Activated naive CD8-positive, alpha-beta T cell treated with anti-CD3 and anti-CD28 coated beads, Interleukin-2, amount 50 U/mL, for 16 hours (primary cell): ENCODE data around the gene KDM4D.
"Not testable (repeated sequence)": the region's sequence is repeated elsewhere in the genome, so short reads cannot be mapped to it uniquely, and the experiment has no call there.

Source experiments
- DNase-seq: peaks from one replicate; pipeline ENCODE4 v3.0.0-alpha.2; 2020; ENCODE audit warnings: low read depth, low spot score

KDM4D gene

DNA sequence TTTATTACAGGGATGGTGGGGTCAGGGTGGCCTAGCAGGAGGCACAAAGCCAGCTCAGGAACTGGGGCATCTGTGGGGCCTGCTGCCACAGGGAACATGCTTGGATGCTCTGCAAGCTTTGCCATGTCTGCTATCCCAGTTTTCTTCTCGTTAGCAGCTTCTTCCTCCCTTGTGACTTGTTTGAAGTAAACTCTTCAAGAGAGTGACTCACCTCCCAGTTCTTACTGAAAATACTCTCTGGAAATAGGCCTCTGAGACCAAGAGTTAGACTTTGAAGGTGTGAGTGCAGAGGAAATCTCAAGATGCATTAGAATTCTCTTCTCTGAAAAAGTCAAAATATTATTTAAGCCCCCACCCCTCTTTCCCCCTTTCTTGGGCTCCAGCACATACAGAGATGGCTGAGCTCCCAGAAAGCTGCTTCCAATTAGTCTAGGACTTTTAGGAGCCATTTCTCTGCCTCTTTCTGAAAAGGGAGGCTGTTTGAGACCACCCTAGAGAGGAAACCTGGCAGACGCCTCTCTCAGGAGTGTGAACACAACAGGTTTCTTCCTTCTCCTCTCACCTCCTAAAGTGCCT lies 15.3 kb upstream of the KDM4D start:
- DNase-seq, result no peak

DNA sequence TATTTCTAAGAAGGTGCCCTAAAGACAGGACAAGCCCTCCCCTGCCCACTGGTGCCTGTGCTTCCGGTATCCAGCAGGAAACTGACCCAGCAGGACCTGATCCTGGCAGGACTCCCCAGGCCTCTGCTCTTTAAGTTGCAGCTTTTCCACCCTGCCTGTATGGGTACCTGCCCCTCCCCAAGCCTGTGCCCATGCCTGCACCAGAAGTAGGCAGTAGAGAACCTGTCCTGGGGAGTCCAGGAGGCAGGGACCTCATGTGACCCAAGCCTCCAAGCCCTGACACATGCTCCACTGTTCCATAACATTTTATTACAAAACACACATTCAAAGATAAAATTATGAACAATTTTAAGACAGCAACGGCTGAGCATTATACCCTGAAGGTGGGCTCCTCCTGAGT lies 14.3 kb upstream of the KDM4D start:
- DNase-seq, result no peak

DNA sequence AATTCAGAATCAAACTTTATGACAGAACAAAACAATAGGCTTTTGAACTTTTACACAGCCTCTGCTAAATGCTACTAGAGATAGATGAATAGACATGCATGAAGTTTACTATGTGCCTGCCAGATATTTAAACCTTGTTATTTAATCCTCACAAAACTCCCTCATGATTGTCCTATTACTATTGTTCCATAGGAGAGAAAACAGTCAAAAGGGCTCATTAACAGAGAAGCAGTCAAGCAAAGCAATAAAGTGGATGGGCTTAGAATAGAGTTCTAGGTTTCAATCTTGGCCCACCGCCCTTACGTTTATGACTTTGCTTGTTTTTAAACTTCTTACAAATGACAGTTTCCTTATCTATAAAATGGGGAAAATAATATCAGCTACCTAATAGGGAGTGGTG lies 13.0 kb upstream of the KDM4D start:
- DNase-seq, result no peak

DNA sequence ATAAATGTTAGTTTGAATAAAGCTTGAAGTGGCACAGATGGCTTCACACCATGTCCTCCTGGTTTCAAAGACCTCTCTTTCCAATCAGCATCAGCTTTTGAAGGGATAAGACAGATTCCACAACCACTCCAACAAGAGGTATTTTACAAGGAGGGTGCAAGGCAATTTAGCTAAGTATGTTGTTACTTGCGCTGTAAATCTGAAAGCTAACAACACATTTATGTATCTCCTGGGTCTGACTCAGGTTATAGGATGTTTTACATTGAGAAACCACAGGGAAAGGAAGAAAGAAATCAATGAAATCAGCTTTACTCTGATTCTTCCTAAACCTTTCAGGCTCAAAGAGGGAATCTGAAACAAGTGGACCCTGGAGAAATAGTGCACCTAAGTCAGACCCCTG lies 12.3 kb upstream of the KDM4D start:
- DNase-seq, result no peak

DNA sequence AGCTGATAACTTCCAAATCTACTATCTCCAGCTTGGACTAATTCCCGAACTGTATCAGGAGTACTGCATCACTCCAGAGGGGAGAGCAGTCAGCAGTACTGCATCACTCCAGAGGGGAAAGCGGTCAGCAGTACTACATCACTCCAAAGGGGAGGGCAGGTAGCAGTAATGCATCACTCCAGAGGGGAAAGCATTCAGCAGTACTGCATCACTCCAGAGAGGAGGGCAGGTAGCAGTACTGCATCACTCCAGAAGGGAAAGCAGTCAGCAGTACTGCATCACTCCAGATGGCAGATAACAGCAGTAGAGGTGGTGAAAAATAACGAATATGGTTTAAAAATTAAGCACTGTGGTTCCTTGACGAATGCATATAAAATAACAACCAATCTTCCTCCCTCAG lies 8.6 kb upstream of the KDM4D start:
- DNase-seq, result no peak

DNA sequence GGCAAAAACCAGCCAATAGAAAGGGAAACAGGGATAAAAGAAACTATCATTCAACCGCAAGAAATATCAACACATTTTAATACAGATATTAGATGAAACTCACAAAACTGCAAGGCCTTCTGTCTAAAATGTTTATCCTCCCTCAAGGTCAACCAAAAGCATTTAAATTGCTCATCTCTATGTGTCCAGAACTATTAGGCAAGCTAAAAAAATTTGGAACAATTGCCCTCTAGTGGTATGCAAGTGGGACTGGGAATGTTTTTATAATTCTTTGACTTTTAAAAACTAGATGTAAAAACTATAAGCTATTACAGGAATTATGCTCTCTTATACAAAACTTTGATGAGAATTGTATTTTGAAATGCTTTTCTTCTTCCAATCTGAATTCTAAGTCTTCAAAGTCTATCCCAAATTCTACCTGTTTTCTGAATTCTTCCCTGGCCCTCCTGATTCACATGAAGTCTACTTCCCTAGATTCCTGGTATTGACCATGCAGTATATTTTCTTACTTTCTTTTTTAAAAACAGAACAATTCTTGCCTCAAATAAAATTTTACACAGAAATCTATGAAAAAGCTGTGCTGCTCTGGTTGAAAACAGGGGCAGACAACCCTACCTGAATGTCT lies 5.1 kb upstream of the KDM4D start:
- DNase-seq, result no peak

DNA sequence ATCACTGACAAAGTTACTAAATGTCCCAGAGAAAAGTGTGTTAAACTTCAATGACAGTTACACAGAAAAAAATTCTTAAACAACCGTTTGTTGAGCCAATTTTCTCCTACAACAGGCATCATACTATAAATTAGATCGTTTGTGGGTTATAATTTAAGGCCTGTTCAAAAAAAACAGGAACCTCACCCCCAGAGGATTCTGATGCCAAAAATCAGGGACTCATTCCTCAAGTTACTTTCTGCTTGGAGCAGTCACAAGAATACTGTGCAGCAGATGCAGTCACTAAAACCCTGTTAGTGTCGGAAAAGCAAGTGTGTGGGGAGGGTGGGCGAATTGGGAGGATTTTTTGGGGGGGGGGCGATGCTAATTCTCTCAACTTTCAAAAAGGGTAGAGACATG lies 810 bp upstream of the KDM4D start:
- no peak for DNase-seq

DNA sequence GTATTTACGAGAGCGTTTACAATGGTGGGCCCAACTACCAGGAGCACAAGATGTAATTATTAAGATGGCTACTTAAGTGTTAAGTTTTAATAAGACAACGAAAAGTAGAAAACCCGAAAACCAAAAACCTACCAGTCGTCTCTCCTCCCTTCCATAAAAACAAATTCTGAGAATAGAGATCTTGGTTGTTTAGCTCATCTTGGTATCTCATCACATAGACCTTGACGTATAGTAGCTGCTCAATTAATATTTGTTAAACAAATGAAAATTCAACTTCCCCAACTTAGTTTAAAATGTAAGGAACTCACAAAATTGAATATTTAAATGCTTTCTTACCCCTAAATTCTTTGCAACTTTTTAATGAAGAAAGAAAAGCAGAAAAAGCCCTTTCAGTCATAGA lies 669 bp downstream of the KDM4D start:
- DNase-seq, result no peak

DNA sequence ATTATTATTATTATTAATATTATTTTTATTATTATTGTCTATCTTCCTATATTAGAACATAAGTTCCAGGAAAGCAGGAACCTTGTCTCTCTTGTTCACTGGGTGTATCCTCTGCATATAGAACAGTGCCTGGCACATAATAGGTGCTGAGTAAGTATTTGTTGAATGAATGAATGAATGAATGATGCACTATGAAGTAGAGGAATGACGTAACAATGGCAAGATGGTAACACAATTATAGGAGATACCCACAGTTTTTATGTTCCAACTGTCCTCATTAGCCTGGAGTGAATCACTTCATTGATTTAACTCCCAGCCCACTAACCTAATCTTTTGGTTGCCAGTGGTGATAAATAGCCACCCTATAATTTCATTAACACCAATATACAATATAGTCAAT lies 2.1 kb downstream of the KDM4D start:
- no peak for DNase-seq

DNA sequence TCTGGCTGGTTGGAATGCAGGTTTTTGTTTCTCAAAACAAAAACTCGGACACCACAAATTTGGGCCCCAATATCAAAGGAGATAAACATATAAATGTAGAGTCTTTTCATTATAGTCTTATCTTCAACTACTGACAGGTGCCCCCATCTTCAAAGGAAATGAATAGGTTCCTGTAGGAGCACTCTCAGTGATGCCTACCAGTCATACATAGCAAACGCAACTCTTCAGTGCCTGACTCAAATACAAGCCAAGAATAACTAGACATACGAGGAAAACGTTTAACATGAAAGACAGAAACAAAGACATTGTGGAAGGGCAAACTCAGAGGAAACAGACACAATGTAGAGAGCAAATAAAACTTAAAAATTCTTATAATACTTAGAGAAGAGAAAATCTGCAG lies 13.9 kb downstream of the KDM4D start:
- DNase-seq, result no peak

DNA sequence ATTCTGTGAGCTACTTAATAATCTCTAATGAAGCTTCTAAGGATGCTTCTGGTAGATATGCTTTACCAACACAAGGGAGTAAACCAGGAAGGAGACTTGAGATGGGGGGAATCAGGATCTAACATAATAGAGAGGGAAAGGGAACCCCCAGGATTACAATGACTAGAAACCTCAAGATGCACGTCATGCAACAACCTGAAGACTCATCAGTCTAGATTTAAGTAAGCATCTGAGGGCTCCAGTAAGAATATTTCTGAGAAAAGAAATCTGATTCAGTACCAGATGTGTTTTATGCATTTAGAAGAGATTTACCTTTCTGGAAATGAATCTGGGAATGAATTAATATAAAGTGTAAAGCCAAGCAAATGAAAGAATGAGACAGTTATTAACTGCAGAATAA lies 15.2 kb downstream of the KDM4D start:
- DNase-seq, result no peak

DNA sequence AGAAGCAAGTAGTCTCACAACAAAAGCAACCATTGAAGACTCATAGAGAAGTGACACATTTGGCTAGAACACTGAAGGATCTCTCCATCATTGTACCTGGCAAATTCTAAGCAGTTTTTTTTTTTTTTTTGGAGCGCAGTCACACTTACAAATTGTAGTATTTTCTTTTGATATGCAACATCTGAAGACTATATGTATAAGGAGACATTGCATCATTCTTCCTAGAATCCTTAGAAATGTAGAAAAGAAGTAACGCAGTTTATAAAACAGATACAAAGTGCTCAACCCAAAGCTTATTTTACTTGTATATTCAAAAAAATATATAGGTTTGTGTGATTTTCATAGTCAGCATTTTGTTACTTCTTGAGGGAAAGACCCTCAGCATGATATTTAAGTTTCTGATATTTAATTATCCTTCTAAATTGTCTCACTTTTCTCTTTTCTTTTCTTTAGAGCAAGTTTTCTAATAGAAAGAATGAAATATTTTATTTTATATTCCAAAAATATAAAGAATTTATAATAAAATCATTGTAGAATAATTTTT lies 20.0 kb downstream of the KDM4D start:
- no peak for DNase-seq

DNA sequence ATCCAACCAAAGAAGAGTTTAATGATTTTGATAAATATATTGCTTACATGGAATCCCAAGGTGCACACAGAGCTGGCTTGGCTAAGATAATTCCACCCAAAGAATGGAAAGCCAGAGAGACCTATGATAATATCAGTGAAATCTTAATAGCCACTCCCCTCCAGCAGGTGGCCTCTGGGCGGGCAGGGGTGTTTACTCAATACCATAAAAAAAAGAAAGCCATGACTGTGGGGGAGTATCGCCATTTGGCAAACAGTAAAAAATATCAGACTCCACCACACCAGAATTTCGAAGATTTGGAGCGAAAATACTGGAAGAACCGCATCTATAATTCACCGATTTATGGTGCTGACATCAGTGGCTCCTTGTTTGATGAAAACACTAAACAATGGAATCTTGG lies 23.9 kb downstream of the KDM4D start:
- DNase-seq, result no peak

DNA sequence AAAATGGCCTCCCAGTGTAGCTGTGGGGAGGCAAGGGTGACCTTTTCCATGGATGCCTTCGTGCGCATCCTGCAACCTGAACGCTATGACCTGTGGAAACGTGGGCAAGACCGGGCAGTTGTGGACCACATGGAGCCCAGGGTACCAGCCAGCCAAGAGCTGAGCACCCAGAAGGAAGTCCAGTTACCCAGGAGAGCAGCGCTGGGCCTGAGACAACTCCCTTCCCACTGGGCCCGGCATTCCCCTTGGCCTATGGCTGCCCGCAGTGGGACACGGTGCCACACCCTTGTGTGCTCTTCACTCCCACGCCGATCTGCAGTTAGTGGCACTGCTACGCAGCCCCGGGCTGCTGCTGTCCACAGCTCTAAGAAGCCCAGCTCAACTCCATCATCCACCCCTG lies 24.8 kb downstream of the KDM4D start:
- DNase-seq, result no peak

DNA sequence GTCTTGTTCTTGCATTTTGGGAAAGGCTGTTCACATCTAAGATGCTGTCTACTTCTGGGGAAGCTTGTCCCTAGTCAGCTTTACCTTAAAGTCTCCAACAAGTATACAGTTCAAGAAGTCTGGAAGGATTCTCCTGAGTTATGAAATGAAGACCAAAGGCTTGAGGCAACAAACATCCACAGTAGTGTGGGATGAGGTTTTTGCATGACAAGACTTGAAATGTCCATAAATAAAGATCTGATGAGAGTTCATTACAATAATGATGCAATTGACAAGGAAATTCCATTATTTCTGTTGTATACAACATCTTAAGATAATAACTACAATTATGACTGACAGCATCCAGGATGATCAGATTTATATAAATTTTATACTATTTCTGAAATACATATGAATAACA lies 30.2 kb downstream of the KDM4D start:
- no peak for DNase-seq

DNA sequence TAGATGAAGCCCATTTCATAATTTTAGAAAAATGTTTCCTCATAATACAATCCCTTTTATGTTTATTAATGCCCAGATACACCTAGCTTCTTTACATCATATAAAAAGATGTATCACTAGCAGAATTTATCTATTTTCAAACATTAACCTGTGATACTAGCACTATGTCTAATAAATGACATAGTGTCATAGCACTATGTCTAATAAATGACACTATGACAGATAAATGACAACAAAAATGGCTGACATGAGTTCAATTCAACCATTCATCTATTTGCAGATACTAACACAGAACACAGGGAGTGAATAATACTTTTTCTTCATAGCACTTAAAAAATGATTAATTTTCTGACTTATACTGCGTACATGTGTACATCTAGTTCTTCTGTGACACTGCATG lies 32.1 kb downstream of the KDM4D start:
- no peak for DNase-seq

DNA sequence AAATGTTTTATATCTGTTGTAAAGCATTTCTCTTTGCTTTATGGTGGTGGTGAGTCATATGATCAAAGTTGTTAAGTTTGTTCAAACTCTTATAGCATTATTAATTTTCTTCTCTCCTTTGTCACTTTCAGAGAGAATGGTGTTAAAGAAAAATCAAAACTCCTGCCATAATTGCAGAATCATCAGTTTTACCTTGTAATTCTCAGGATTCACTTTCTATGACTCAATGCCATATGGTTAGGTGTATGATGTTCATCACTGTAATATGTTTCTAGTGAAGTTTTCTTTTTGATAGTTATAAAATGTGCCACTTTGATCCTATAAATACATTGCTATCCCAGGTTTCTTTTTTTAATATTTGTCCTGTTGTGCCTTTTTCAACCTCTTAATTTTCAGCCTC lies 37.9 kb downstream of the KDM4D start:
- no peak for DNase-seq

DNA sequence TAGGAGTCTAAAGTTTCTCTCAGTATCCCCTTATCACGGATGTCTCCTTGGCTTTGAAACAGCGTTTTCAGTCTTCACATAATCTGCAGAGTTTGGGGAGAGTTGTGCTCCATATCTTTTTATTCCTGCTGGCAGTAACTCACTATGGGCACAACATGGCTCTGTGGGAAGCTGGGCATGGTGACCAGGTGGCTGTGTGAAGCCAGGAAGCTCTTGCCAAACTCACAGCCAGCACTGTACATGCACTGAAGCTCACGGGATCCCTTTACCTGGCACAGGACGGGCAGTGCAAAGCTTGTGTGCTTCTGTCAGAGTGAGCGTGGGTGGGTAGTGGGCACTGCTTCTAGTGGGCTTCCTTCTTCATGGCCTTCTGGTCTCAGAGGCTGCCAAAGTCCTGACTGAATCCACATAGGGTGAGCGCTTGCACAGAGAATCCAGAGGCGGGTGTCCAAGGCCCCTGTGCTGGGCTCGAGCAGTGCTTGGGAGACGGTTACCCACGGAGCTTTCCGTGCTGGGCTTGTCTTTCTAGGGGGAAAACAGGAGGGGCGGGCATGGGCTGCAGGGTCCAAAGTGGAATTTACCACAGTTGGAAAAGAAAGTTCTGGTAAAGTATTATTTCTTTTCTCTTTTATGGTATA lies 40.8 kb downstream of the KDM4D start:
- DNase-seq, result no peak

DNA sequence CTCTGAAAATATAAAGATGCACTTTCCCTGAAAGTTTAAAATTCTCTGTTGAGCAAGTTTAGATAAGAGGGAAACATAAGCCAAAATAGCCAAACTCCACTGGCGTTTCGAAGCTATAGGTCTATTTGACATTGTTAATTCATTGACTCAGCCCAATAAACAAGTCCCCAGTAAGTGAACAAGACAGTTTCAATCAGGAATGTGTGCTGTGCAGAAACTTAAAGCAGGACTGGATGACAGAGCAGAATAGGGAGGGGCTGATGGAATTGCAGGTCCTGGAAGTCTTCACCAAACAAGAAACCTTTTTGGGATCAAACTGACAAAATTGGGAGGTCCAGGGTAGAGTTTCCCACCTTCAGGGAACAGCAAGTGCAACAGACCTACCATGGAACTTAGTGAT lies 42.6 kb downstream of the KDM4D start:
- DNase-seq, result no peak

DNA sequence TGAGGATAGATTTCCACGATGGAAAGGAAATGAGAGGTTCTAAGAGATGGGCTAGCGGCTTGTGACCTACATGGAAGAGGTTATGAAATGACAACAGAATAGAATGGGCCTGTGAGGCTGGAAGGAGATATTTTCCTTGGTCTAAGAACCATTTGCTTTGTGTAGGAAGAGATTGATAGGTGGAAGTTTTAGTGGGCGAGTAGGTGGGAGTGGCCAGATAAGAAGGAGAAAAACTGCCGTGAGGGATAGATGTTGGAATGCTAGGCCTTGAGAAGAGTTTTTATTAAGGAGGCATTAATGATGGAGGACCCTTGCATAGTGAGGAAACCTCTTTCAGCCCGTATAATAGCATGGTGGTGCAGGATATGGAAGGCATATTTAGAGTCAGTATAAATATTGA lies 48.0 kb downstream of the KDM4D start:
- DNase-seq, result not testable (repeated sequence)

DNA sequence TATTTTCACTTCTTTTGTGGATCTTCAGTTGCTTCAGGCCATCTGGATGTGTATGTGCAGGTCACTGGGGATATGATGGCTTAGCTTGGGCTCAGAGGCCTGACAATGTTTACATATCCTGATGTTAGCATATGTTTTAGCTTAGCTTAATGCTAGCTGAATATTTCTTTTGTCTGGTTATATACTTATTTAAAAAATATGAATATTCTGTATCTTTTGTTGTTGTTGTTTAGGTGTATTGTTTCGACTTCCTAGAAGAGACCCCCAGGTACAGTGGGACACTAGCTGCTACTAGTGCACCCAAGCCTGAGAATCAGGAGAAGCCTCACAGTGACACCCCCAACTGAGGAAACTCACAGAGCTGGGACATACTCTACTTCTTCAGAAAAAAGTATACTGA lies 51.4 kb downstream of the KDM4D start, which contains the start of gene KDM4E:
TSS of gene KDM4E (plus strand) at position 301 of the 400 bp plus-strand sequence. CDS start 300 bp downstream, outside the sequence.
- DNase-seq, result no peak

DNA sequence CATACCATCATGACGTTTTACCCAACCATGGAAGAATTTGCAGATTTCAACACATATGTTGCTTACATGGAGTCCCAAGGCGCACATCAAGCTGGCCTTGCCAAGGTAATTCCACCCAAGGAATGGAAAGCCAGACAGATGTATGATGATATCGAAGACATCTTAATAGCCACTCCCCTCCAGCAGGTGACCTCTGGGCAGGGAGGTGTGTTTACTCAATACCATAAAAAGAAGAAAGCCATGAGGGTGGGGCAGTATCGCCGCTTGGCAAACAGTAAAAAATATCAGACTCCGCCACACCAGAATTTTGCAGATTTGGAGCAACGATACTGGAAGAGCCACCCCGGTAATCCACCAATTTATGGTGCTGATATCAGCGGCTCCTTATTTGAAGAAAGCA lies 52.1 kb downstream of the KDM4D start:
- not testable (repeated sequence) for DNase-seq

DNA sequence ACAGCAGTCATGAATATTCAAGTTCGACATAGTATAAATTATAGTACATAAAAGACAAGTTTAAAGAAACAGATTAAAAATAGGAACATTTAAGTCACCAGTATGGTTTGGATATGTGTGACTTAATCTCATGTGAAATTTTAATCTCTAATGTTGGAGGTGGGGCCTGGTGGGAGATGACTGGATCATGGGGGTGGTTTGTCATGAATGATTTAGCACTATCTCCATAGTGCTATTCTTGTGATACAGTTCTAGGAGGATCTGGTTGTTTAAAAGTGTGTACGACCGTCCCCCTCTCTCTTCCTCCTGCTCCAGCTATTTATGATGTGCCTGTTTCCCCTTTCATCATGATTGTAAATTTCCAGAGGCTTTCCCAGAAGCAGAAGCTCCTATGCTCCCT lies 54.8 kb downstream of the KDM4D start:
- no peak for DNase-seq
